H1 (cell line): ENCODE data around the gene CDC27. TPM values are rescaled to one million over a fixed set of nuclear protein-coding genes. Genes with fewer than 3 reads are reported as not detected.

Experiments used
- CTCF ChIA-PET: fragments of 300-600 bp; sonication (Branson Sonifier 250); formaldehyde crosslinking; loops from one replicate; lab custom pipeline; 2021; ENCODE audit not compliant: partially characterized antibody; lab: Charles Lee
- POLR2A ChIA-PET: fragments of 300-600 bp; sonication (Branson Sonifier 250); formaldehyde crosslinking; loops from one replicate; lab custom pipeline; 2021; ENCODE audit warnings: inconsistent platforms; ENCODE audit not compliant: partially characterized antibody; lab: Charles Lee
- DNase-seq, 2 experiments: peaks; one replicate each; pipeline versions ENCODE4 v3.0.0 to v3.0.0-alpha.2; 2010 to 2022; ENCODE audit warnings: low spot score in 2 of 2, low read depth in 1 of 2, mixed read lengths in 1 of 2
- FAIRE-seq: peaks from 2 replicates; lab custom pipeline; 2011; peaks lifted over from hg19 to GRCh38; lab: Jason Lieb, UNC
- H2AFZ ChIP-seq: 2 replicates; pipeline ENCODE4 v1.8.1; 2012; ENCODE audit warnings: low read length, inconsistent platforms
- H2AK5ac ChIP-seq: 2 replicates; pipeline ENCODE4 v1.6.1; 2013; ENCODE audit warnings: low read depth, low read length
- H2BK120ac ChIP-seq: replicated peaks from 2 replicates; pipeline ENCODE3; 2013; ENCODE audit warnings: low read depth, low read length, inconsistent platforms
- H2BK12ac ChIP-seq: 2 replicates; pipeline ENCODE4 v1.6.1; 2013; ENCODE audit warnings: low read depth, low read length
- H2BK15ac ChIP-seq: 2 replicates; pipeline ENCODE4 v1.6.1; 2013; ENCODE audit warnings: low read length
- H2BK20ac ChIP-seq: 2 replicates; pipeline ENCODE4 v1.6.1; 2013; ENCODE audit warnings: low read length
- H2BK5ac ChIP-seq: 2 replicates; pipeline ENCODE4 v1.6.1; 2013; ENCODE audit warnings: low read depth, low read length
- H3K14ac ChIP-seq: 2 replicates; pipeline ENCODE4 v1.6.1; 2013; ENCODE audit warnings: inconsistent platforms; ENCODE audit not compliant: insufficient read length
- H3K18ac ChIP-seq: 2 replicates; pipeline ENCODE4 v1.6.1; 2013; ENCODE audit warnings: low read length; ENCODE audit errors: extremely low read depth
- H3K23ac ChIP-seq: 2 replicates; pipeline ENCODE4 v1.6.1; 2013; ENCODE audit warnings: inconsistent platforms; ENCODE audit not compliant: insufficient read length
- H3K23me2 ChIP-seq: 2 replicates; pipeline ENCODE4 v1.6.1; 2013; ENCODE audit warnings: low read depth, low read length
- H3K27ac ChIP-seq: 2 replicates; pipeline ENCODE4 v1.6.1; 2011; ENCODE audit warnings: low read depth, low read length, inconsistent platforms
- H3K27me3 ChIP-seq, 4 experiments: replicated peaks in 1 of 4; 1 replicate in 1 of 4; 2 replicates in 3 of 4; pipeline versions ENCODE4 v1.6.1 to v1.8.1; 2011 to 2013; ENCODE audit warnings: low read length in 3 of 4, mild to moderate bottlenecking in 3 of 4, inconsistent platforms in 2 of 4, mixed read lengths in 2 of 4, moderate library complexity in 1 of 4; ENCODE audit not compliant: control insufficient read depth in 3 of 4, insufficient read depth in 3 of 4; ENCODE audit errors: extremely low read depth in 1 of 4
- H3K36me3 ChIP-seq, 4 experiments: 2 replicates each; pipeline versions ENCODE4 v1.6.1 to v1.8.1; 2011 to 2013; ENCODE audit warnings: mild to moderate bottlenecking in 4 of 4, low read length in 3 of 4, moderate library complexity in 2 of 4, control low read depth in 1 of 4, inconsistent platforms in 1 of 4; ENCODE audit not compliant: insufficient read depth in 4 of 4, control insufficient read depth in 2 of 4
- H3K4ac ChIP-seq: replicated peaks from 2 replicates; pipeline ENCODE3; 2013; ENCODE audit warnings: low read length, low read depth, mixed read lengths, inconsistent platforms; ENCODE audit not compliant: insufficient read length
- H3K4me1 ChIP-seq, 4 experiments: replicated peaks in 1 of 4; 1 replicate in 1 of 4; 2 replicates in 3 of 4; pipeline versions ENCODE4 v1.6.1 to v1.8.1; 2011 to 2013; ENCODE audit warnings: low read length in 3 of 4, inconsistent platforms in 2 of 4, mixed read lengths in 1 of 4; ENCODE audit not compliant: insufficient read depth in 4 of 4, control insufficient read depth in 3 of 4
- H3K4me2 ChIP-seq, 2 experiments: 2 replicates each; pipeline versions ENCODE4 v1.6.1 to v1.8.1; 2011 to 2013; ENCODE audit warnings: low read depth in 2 of 2, low read length in 2 of 2, control low read depth in 1 of 2, inconsistent platforms in 1 of 2, mild to moderate bottlenecking in 1 of 2; ENCODE audit not compliant: insufficient read depth in 1 of 2
- H3K4me3 ChIP-seq, 4 experiments: fragments of 200-600, 300-600 bp in 1 of 4; sonication (generic), shearing (Covaris generic), sonication (Bioruptor Twin) in 1 of 4; 2 replicates each; pipeline versions ENCODE4 v1.5.1 to v1.8.1; 2011 to 2016; ENCODE audit warnings: low read length in 4 of 4, low read depth in 3 of 4, control low read depth in 2 of 4, inconsistent platforms in 2 of 4, mild to moderate bottlenecking in 2 of 4, mixed read lengths in 1 of 4, moderate library complexity in 1 of 4; ENCODE audit not compliant: insufficient read depth in 2 of 4; ENCODE audit errors: extremely low read depth in 1 of 4
- H3K56ac ChIP-seq: replicated peaks from 2 replicates; pipeline ENCODE3; 2013; ENCODE audit warnings: low read depth, mild to moderate bottlenecking, mixed read lengths, low read length, inconsistent platforms; ENCODE audit not compliant: insufficient read length
- H3K79me1 ChIP-seq: 2 replicates; pipeline ENCODE4 v1.6.1; 2013; ENCODE audit warnings: low read depth, low read length, control low read depth
- H3K79me2 ChIP-seq, 2 experiments: 2 replicates each; pipeline versions ENCODE4 v1.6.1 to v1.8.1; 2012 to 2013; ENCODE audit warnings: low read length in 2 of 2, mild to moderate bottlenecking in 2 of 2, inconsistent platforms in 1 of 2; ENCODE audit not compliant: insufficient read depth in 2 of 2, control insufficient read depth in 1 of 2
- H3K9ac ChIP-seq, 4 experiments: replicated peaks in 1 of 4; 1 replicate in 1 of 4; 2 replicates in 3 of 4; pipeline versions ENCODE4 v1.6.1 to v1.8.1; 2011 to 2013; ENCODE audit warnings: low read depth in 3 of 4, low read length in 3 of 4, control low read depth in 2 of 4, mild to moderate bottlenecking in 2 of 4, moderate library complexity in 2 of 4, inconsistent platforms in 1 of 4; ENCODE audit errors: extremely low read depth in 1 of 4
- H3K9me3 ChIP-seq, 2 experiments: 2 replicates each; pipeline versions ENCODE4 v1.6.1 to v1.8.1; 2012 to 2013; ENCODE audit warnings: mild to moderate bottlenecking in 2 of 2, moderate library complexity in 2 of 2, control low read depth in 1 of 2, inconsistent platforms in 1 of 2, low read depth in 1 of 2, low read length in 1 of 2, mixed read lengths in 1 of 2; ENCODE audit not compliant: insufficient read depth in 2 of 2
- H4K20me1 ChIP-seq, 2 experiments: replicated peaks in 1 of 2; 2 replicates each; pipeline versions ENCODE3 to v1.8.1; 2011 to 2013; ENCODE audit warnings: inconsistent platforms in 2 of 2, low read length in 2 of 2, mild to moderate bottlenecking in 1 of 2; ENCODE audit not compliant: insufficient read depth in 2 of 2, control insufficient read depth in 1 of 2
- H4K5ac ChIP-seq: 2 replicates; pipeline ENCODE4 v1.6.1; 2013; ENCODE audit warnings: low read length, low read depth, mixed read lengths, inconsistent platforms; ENCODE audit not compliant: insufficient read length
- H4K8ac ChIP-seq: 2 replicates; pipeline ENCODE4 v1.8.0; 2013; ENCODE audit warnings: mild to moderate bottlenecking, moderate library complexity, low read length, inconsistent platforms; ENCODE audit not compliant: insufficient read depth; ENCODE audit errors: extremely low read depth
- H4K91ac ChIP-seq: replicated peaks from 2 replicates; pipeline ENCODE3; 2013; ENCODE audit warnings: low read length, mixed read lengths, inconsistent platforms; ENCODE audit not compliant: insufficient read length
- ASH2L ChIP-seq: fragments of 200-600, 300-600 bp; sonication (generic); IDR thresholded peaks from one replicate; pipeline ENCODE4 v1.7.1; 2017; ENCODE audit warnings: low read length
- CHD1 ChIP-seq: IDR thresholded peaks from 2 replicates; pipeline ENCODE4 v1.6.1; 2012; ENCODE audit warnings: low read depth, low read length, improper control_type of control experiment
- CREB1 ChIP-seq: IDR thresholded peaks from 2 replicates; pipeline ENCODE4 v1.6.1; 2012; ENCODE audit warnings: inconsistent platforms
- GABPA ChIP-seq: IDR thresholded peaks from 2 replicates; pipeline ENCODE4 v1.6.1; 2011; ENCODE audit warnings: mild to moderate bottlenecking, low read length, moderate library complexity, borderline replicate concordance; ENCODE audit not compliant: insufficient read depth
- GTF2F1 ChIP-seq: IDR thresholded peaks from 2 replicates; pipeline ENCODE4 v1.6.1; 2012; ENCODE audit warnings: low read depth, low read length, improper control_type of control experiment, borderline replicate concordance
- JUN ChIP-seq: IDR thresholded peaks from 2 replicates; pipeline ENCODE4 v1.6.1; 2011; ENCODE audit warnings: low read depth, mild to moderate bottlenecking, improper control_type of control experiment, low read length
- KDM4A ChIP-seq: IDR thresholded peaks from one replicate; pipeline ENCODE4 v1.7.1; 2012; ENCODE audit warnings: low read depth, mild to moderate bottlenecking, moderate library complexity, low read length, inconsistent platforms; ENCODE audit not compliant: severe bottlenecking
- NRF1 ChIP-seq: IDR thresholded peaks from 2 replicates; pipeline ENCODE4 v1.6.1; 2011; ENCODE audit warnings: mild to moderate bottlenecking, low read depth, low read length, improper control_type of control experiment
- RNF2 ChIP-seq: fragments of 200-900, 300-1000 bp; sonication (generic); IDR thresholded peaks from 2 replicates; pipeline ENCODE4 v1.7.1; 2016; ENCODE audit warnings: borderline replicate concordance, low read depth, mild to moderate bottlenecking, antibody characterized with exemption, low read length; ENCODE audit not compliant: poor library complexity, severe bottlenecking; ENCODE audit errors: missing control alignments
- polyA plus RNA-seq, 7 experiments: library from polyadenylated mRNA; depleted of rRNA in 3 of 7; stranded (reverse) in 5 of 7; unstranded in 2 of 7; fragments of >200 nt in 5 of 7; fragments of 200-250 nt in 2 of 7; gene quantifications; 1 replicate in 5 of 7; 2 replicates in 1 of 7; 4 replicates in 1 of 7; pipeline versions ENCODE4 v1.2.1 to v1.2.3, GENCODE V29; 2011 to 2013; ENCODE audit warnings: missing spikeins in 2 of 7, mixed read lengths in 2 of 7
- total RNA-seq: library from RNA; stranded (reverse); fragmentation: NEBNext Ultra II Directional; extraction: Animal tissue kit (Norgen Biotek cat#: 25700); gene quantifications from 2 replicates; pipeline ENCODE4 v1.2.1, GENCODE V29; 2021

CDC27 gene
- total and polyA plus RNA-seq, 2 of the 8 experiments (the other 6 are each of a cell fraction or from before 2014, with no cell fraction given): 41.9 to 87.5 TPM

DNA sequence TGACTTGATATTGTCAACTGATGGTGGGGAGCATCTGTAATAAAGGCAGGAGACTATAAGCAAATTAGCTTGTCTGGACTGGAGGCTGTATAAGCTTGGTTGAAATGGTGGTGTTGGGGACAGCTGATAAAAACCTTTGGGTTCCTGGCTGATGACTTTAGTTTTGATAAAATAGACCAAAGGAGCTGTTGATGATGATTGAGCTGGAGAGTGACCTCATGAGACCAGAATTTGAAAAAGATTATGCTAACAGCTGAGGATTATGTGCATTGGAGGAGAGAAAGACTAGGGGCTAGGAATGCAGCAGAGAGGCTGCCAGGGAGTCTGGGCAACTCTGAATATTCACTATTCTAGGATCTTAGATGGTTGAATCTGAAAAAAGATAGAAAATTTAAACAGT lies 8.7 kb upstream of the CDC27 start:
- H4K91ac ChIP-seq: no peak overlapping the region
- FAIRE-seq (no peak), DNase-seq (no peak)
- no peak overlapping the region for H3K23ac ChIP-seq
- no peaks in the 10 kb centered on the region for H3K79me2 ChIP-seq
- H3K4ac ChIP-seq: no peak overlapping the region
- H2BK20ac ChIP-seq: no peak overlapping the region
- no peaks in the 10 kb centered on the region for H3K36me3 ChIP-seq
- no peak overlapping the region for H2AFZ ChIP-seq
- no peaks in the 10 kb centered on the region for H3K27me3 ChIP-seq
- no peaks in the 10 kb centered on the region for H3K79me1 ChIP-seq
- no peak overlapping the region for H4K8ac ChIP-seq
- H2BK15ac ChIP-seq: no peak overlapping the region
- H3K4me2 ChIP-seq: no peak overlapping the region
- H2AK5ac ChIP-seq: no peak overlapping the region
- H2BK120ac ChIP-seq: no peak overlapping the region
- CTCF ChIA-PET: interaction anchor here (1.0 kb wide), 1 partner anchor 33 kb away, joined by 3 read pairs; no protein-coding TSS in a partner anchor
- no peaks in the 10 kb centered on the region for H3K9me3 ChIP-seq
- no peaks in the 10 kb centered on the region for H4K20me1 ChIP-seq
- no peak overlapping the region for H3K14ac ChIP-seq
- POLR2A ChIA-PET: no interaction called here
- no peak overlapping the region for H3K9ac ChIP-seq
- H3K4me3 ChIP-seq: no peak overlapping the region
- TF ChIP-seq GABPA (no peak), CHD1 (no peak), GTF2F1 (no peak), CREB1 (no peak), RNF2 (no peak), NRF1 (no peak), JUN (no peak), ASH2L (no peak), KDM4A (no peak)
- no peak overlapping the region for H2BK5ac ChIP-seq
- no peak overlapping the region for H3K18ac ChIP-seq
- no peak overlapping the region for H4K5ac ChIP-seq
- no peak overlapping the region for H2BK12ac ChIP-seq
- H3K4me1 ChIP-seq: no peaks in the 10 kb centered on the region
- no peaks in the 10 kb centered on the region for H3K23me2 ChIP-seq
- no peak overlapping the region for H3K27ac ChIP-seq
- no peak overlapping the region for H3K56ac ChIP-seq
